Endometrium (tissue), 2 donors: ENCODE data around the gene SESN1.
"Not testable (repeated sequence)": the region's sequence is repeated elsewhere in the genome, so short reads cannot be mapped to it uniquely, and the experiment has no call there.

Source experiments
- FAIRE-seq: peaks from 2 replicates; lab custom pipeline; 2012; peaks lifted over from hg19 to GRCh38; lab: Jason Lieb, UNC
- donor health status: control.
- donor health status: control.

SESN1 gene

GRCh38 chr6:109094416-109095035 lies at the start of gene SESN1:
SESN1 (minus strand) TSS chr6:109094846; CDS start chr6:109094073, 773 bp downstream.
- no peak for FAIRE-seq

GRCh38 chr6:109143191-109143590 lies 48.5 kb upstream of the SESN1 start:
- no peak for FAIRE-seq

GRCh38 chr6:109142067-109142466 lies 47.4 kb upstream of the SESN1 start:
- not testable (repeated sequence) for FAIRE-seq

- no peak for FAIRE-seq
These were observed 44.5 kb upstream of the SESN1 start for GRCh38 chr6:109139109-109139508.

GRCh38 chr6:109136530-109136929 lies 41.9 kb upstream of the SESN1 start:
- not testable (repeated sequence) for FAIRE-seq

GRCh38 chr6:109136039-109136438 lies 41.4 kb upstream of the SESN1 start:
- FAIRE-seq: not testable (repeated sequence)

GRCh38 chr6:109135600-109135999 lies 41.0 kb upstream of the SESN1 start:
- FAIRE-seq: not testable (repeated sequence)

GRCh38 chr6:109130065-109130464 lies 35.4 kb upstream of the SESN1 start:
- FAIRE-seq: no peak

GRCh38 chr6:109125504-109125903 lies 30.9 kb upstream of the SESN1 start:
- FAIRE-seq: no peak

- FAIRE-seq: no peak
These were observed 29.6 kb upstream of the SESN1 start for GRCh38 chr6:109124219-109124618.

- FAIRE-seq: no peak
These were observed 26.8 kb upstream of the SESN1 start for GRCh38 chr6:109121411-109121810.

- no peak for FAIRE-seq
These were observed 24.3 kb upstream of the SESN1 start for GRCh38 chr6:109118871-109119354.

- FAIRE-seq: no peak
These were observed 23.7 kb upstream of the SESN1 start for GRCh38 chr6:109118337-109118736.

GRCh38 chr6:109117346-109118035 lies 22.8 kb upstream of the SESN1 start:
- no peak for FAIRE-seq

GRCh38 chr6:109112663-109113062 lies 18.0 kb upstream of the SESN1 start:
- not testable (repeated sequence) for FAIRE-seq

GRCh38 chr6:109109663-109110062 lies 15.0 kb upstream of the SESN1 start:
- FAIRE-seq: not testable (repeated sequence)

GRCh38 chr6:109105681-109106080 lies 11.0 kb upstream of the SESN1 start:
- FAIRE-seq: no peak

- no peak for FAIRE-seq
These were observed 9.9 kb upstream of the SESN1 start for GRCh38 chr6:109104512-109104911.

GRCh38 chr6:109103942-109104341 lies 9.3 kb upstream of the SESN1 start:
- no peak for FAIRE-seq

- FAIRE-seq: no peak
These were observed 8.1 kb upstream of the SESN1 start for GRCh38 chr6:109102762-109103161.

GRCh38 chr6:109097661-109098060 lies 3.0 kb upstream of the SESN1 start:
- FAIRE-seq: no peak

- no peak for FAIRE-seq
These were observed 1.6 kb upstream of the SESN1 start for GRCh38 chr6:109096208-109096607.

- FAIRE-seq: no peak
These were observed 1.1 kb upstream of the SESN1 start for GRCh38 chr6:109095835-109096084.
